HuH-7 (cell line): ENCODE measurements around the gene ELF3.
A peak's percentile ranks its signal among the peaks of the same experiment; 100 is the strongest.
"Not testable (repeated sequence)": the region's sequence is repeated elsewhere in the genome, so short reads cannot be mapped to it uniquely, and the experiment has no call there.

Source experiments
- DNase-seq: peaks from one replicate; pipeline ENCODE4 v3.0.0; 2011; ENCODE audit warnings: low spot score

The ELF3 gene

DNA sequence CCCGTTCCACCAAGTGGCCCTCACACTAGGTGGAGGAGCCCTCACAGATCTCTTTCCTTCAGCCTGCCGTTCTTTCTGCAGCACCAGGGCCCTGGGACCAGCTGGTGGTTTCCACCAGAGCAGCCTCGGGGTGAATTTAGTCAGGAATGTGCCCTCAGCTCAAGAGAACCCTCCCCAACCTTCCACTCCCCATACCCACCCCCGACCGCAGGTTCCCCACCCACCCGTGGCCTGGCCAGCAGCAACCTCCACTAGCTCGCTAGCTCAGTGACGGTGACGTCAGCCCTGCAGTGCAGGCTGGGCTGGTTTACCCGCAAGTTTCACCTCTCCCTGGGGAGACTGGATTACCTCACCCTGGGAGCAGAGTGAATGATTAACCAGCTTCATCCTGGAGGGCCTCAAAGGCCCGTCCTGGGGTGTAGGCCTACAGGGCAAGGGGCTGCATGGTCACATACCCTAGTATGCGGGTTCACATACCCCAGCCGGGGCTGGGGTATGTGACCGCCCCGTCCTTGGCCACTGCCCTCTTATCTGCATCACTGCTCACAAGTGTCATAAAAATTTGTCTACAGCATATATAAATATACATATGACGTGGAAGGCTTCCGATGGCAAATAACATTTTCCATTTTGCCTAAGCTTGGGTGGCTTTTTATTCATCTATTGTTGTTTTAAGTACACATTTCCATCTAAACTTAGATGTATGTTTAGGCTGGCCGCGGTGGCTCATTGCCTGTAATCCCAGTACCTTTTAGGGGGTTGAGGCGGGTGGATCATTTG is 24.5 kb downstream of the ELF3 start:
- peak; percentile 87 for DNase-seq

DNA sequence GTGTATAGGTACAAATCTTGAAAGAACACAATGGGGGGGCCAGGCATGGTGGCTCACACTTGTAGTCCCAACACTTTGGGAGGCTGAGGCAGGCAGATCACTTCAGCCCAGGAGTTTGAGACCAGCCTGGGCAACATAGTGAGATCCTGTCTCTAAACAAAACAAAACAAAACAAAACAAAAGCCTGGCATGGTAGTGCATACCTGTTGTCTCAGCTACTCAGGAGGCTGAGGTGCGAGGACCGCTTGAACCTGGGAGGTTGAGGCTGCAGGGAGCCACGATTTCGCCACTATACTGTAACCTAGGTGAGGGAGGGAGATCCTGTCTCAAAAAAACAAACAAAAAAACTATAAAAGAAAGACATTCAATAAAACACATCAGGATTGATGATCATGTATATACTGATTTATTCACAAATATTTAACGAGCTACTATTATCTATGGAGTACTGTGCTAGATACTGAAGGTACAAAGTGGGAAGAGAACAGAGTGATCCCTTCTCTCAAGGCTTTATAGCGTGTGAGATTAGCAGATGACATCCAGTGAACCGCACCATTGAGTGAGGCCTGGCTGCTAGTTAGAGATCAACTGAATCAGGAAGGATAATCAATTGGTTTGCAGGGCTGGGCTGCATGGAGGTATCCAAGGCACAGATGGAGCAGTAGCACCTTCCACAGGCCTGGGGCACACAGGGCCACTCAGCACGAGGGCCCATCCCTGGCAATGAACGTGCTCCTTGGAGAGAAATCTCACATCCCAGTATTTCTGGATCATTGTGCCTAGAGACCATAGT is 26.4 kb downstream of the ELF3 start:
- no peak for DNase-seq

DNA sequence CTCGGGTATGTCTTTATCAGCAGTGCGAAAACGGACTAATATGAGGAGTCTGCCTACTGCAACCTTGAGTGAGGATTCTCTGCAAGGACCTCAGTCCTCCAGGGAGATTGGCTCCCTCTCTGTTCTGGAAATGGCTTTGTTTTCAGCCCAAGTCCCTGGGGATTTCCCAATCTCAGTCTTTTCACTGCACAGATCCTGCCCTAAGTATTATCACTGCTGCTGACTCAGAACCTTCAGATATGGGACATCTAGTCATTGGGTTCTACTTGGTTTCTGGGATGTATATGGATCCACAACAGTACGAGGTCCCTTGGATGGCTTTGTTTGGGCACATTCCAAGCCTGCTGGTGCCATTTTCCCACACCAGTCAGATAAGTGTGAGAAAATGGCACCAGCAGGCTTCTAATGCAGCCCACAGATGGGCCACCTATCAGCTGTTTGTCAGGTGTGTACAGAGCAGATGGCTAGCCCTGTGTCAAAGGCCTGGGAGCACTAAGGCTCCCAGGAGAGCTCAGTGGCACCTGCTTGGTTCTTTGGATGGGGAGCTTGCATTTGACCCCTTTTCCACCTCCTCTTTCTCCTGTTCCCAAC is 27.4 kb downstream of the ELF3 start:
- no peak for DNase-seq

GRCh38 chr1:202038688-202039346 is 28.4 kb downstream of the ELF3 start:
- no peak for DNase-seq

- DNase-seq: no peak
Observed at GRCh38 chr1:202045705-202046104, 35.3 kb downstream of the ELF3 start.

DNA sequence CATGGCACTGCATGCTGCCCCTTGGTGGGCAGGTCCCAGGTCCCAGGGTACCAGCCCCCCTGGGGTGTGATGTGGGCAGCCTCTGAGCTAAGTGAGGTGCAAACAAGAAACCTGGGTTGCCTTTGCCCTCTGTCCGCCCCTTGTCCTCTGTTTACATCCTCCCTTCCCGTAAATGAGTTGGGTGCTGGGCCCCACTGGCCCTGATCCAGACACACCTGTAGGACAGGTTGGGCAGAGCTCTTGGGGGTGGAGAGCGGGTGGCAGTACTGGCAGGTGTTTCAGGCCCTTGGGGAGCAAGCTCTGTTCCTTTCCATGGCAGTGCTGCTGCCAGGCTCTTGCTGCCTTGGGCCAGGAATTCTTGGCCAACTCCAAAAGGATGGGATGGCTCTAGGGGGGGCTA is 35.8 kb downstream of the ELF3 start:
- DNase-seq: no peak

GRCh38 chr1:202046748-202047708 is 36.6 kb downstream of the ELF3 start:
- DNase-seq: no peak

GRCh38 chr1:202047977-202048376 is 37.6 kb downstream of the ELF3 start:
- no peak for DNase-seq

- no peak for DNase-seq
Observed at GRCh38 chr1:202049129-202049528, 38.7 kb downstream of the ELF3 start.

DNA sequence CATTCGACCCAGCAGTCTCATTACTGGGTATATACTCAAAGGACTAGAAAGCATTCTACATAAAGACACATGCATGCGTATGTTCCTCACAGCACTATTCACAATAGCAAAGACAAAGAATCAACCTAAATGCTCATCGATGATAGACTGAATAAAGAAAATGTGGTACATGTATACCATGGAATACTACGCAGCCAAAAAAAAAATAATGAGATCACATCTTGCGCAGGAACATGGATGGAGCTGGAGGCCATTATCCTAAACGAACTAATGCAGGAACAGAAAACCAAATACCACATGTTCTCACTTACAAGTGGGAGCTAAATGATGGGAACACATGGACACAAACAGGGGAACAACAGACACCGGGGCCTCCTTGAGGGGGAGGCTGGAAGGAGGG is 43.7 kb downstream of the ELF3 start:
- no peak for DNase-seq

DNA sequence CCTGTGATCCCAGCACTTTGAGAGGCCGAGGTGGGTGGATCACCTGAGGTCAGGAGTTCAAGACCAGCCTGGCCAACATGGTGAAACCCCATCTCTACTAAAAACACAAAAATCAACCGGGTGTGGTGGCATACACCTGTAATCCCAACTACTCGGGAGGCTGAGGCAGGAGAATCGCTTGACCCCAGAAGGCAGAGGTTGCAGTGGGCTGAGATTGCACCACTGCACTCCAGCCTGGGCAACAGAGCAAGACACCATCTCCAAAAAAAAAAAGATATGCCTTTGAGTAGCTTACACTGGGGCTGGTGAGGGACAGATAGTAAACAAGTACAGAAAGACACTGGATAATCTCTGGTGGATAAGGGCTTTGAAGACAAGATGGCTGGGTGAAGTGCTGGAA is 44.3 kb downstream of the ELF3 start:
- DNase-seq: not testable (repeated sequence)

- no peak for DNase-seq
Observed at GRCh38 chr1:202056644-202057334, 46.4 kb downstream of the ELF3 start.

GRCh38 chr1:202057335-202057704 is 46.9 kb downstream of the ELF3 start:
- not testable (repeated sequence) for DNase-seq

DNA sequence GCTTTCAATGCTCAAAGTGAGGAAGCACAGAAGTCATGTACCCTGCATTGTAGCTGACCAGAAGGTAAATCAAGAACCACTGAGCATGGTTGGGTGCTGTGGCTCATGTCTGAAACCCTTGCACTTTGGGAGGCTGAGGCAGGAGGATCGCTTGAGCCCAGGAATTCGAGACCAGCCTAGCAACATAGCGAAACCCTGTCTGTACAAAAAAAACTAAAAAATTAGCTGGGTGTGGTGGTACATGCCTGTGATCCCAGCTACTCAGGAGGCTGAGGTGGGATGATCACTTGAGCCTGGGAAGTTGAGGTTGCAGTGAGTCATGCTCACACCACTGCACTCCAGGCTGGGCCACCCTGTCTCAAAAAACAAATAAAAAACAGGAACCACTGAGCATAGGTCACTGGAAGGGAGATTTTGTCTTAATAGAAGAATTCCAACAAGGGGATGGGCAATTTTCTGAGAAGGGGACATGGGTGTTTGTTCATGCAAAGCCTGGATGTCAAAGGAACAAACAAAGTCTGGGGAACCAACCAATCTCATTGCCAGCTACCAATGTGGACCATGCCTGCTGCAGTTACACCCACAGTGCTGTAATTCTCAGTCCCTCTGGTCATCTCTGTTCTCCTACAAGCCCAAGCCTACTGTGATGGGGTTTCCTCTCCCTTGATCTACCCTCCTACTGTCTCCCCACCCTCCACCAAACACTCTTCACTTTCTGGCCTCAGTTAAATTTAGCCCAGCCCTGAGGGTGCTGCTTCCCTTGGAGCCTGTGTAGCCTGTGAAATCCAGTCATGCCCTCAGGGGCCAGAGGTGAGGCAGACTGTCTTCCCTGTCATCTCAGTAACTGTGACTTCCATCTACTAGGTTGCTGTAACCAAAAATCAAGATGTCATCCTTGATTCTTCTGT is 47.9 kb downstream of the ELF3 start:
- DNase-seq: no peak

DNA sequence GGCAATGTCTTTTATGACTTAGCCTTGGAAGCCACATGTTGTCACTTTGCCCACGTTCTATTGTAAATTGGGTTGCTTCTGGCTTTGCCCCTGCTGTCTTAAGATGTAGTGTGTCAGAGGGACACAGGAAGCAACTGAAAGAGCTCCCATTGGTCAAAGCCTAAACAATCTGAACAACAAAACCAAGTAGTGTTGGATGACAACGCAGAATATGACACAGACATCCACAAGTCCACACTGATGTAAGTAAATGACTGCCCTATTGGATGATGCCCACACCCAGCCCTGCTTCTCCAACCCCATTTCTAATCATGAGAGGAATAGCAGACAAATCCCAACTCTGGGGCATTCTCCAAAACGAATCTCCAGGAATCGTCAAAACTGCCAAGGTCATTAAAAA is 50.7 kb downstream of the ELF3 start:
- no peak for DNase-seq

- not testable (repeated sequence) for DNase-seq
Observed at GRCh38 chr1:202061787-202062186, 51.4 kb downstream of the ELF3 start.

GRCh38 chr1:202062636-202063035 is 52.2 kb downstream of the ELF3 start:
- DNase-seq: not testable (repeated sequence)

GRCh38 chr1:202063093-202063492 is 52.7 kb downstream of the ELF3 start:
- no peak for DNase-seq

DNA sequence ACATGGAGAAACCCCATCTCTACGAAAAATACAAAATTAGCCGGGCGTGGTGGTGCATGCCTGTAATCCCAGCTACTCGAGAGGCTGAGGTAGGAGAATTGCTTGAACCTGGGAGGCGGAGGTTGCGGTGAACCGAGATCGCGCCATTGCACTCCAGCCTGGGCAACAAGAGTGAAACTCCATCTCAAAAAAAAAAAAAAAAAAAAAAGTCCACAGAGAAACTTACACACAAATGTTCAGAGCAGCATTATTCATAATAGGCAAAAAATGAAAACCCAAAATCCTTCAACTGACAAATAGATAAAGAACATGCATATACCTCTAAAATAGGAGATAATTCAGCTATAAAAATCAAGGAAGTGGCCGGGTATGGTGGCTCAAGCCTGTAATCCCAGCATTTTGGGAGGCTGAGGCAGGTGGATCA is 54.5 kb downstream of the ELF3 start:
- DNase-seq: not testable (repeated sequence)
